Stimulated activated naive CD8-positive, alpha-beta T cell treated with anti-CD3 and anti-CD28 coated beads, Interleukin-15, amount 100 ng/mL, for 72 hours (primary cell): ENCODE measurements around the gene WIZ.
"Not testable (repeated sequence)": the region's sequence is repeated elsewhere in the genome, so short reads cannot be mapped to it uniquely, and the experiment has no call there.

Experiments used
- ATAC-seq: fragments of 150-1000 bp; cut with Tn5 transposase; 2 replicates; pipeline ENCODE4 v1.10.0; 2021; ENCODE audit warnings: mild to moderate bottlenecking, moderate library complexity
- DNase-seq, 2 donors: peaks; one replicate each; pipeline ENCODE4 v3.0.0; 2021 to 2022
- H3K27ac Mint-ChIP-seq, 2 donors: one replicate each; pipeline ENCODE4 v1.8.0; 2022; ENCODE audit warnings: mild to moderate bottlenecking in 2 of 2, mixed read lengths in 2 of 2, moderate library complexity in 2 of 2
- H3K27me3 Mint-ChIP-seq: one replicate; pipeline ENCODE4 v1.8.0; 2022; ENCODE audit warnings: mixed read lengths
- H3K4me1 Mint-ChIP-seq: one replicate; pipeline ENCODE4 v1.8.0; 2022; ENCODE audit warnings: mild to moderate bottlenecking, mixed read lengths
- H3K4me3 Mint-ChIP-seq, 2 donors: one replicate each; pipeline ENCODE4 v1.8.0; 2022; ENCODE audit warnings: mild to moderate bottlenecking in 2 of 2, mixed read lengths in 2 of 2, moderate library complexity in 1 of 2
- H3K9me3 Mint-ChIP-seq, 2 donors: one replicate each; pipeline ENCODE4 v1.8.0; 2022; ENCODE audit warnings: mixed read lengths in 2 of 2

WIZ gene, protein sequence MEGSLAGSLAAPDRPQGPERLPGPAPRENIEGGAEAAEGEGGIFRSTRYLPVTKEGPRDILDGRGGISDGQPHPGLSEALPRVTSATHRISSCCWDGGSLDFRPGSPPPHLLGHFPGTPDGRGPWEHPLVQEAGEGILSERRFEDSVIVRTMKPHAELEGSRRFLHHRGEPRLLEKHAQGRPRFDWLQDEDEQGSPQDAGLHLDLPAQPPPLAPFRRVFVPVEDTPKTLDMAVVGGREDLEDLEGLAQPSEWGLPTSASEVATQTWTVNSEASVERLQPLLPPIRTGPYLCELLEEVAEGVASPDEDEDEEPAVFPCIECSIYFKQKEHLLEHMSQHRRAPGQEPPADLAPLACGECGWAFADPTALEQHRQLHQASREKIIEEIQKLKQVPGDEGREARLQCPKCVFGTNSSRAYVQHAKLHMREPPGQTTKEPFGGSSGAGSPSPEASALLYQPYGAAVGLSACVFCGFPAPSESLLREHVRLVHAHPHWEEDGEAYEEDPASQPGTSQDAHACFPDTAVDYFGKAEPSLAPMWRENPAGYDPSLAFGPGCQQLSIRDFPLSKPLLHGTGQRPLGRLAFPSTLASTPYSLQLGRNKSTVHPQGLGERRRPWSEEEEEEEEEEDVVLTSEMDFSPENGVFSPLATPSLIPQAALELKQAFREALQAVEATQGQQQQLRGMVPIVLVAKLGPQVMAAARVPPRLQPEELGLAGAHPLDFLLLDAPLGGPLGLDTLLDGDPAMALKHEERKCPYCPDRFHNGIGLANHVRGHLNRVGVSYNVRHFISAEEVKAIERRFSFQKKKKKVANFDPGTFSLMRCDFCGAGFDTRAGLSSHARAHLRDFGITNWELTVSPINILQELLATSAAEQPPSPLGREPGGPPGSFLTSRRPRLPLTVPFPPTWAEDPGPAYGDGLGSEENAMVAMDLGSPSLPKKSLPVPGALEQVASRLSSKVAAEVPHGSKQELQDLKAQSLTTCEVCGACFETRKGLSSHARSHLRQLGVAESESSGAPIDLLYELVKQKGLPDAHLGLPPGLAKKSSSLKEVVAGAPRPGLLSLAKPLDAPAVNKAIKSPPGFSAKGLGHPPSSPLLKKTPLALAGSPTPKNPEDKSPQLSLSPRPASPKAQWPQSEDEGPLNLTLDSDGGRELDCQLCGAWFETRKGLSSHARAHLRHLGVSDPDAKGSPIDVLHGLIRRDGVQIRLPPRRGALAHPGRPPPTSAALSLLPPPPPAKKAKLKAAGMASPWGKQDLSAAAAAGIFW (N-terminal part only)

GRCh38 chr19:15449620-15450527 lies at the start of gene WIZ:
TSS of gene WIZ (minus strand) at chr19:15449956. CDS start at chr19:15448307, 1,649 bp downstream.
- peak; percentile 79 for ATAC-seq
- peak; percentile 81 to 87 for DNase-seq
- Mint-ChIP-seq H3K4me3 (peak within 1 kb of the TSS; percentile 81 to 83), H3K27me3 (no peaks in the 10 kb centered on the region), H3K4me1 (peaks cover 30% of the 10 kb centered on the region), H3K9me3 (peaks cover 6 to 8% of the 10 kb centered on the region in 2 donors), H3K27ac (peak within 1 kb of the TSS; percentile 49 to 66)

- no peaks in the 10 kb centered on the region for H3K9me3 Mint-ChIP-seq
- ATAC-seq (peak; percentile 37), DNase-seq (no peak)
- H3K27ac Mint-ChIP-seq, result peak overlapping the region in 1 of 2 donors; percentile 1
- peaks cover 13% of the 10 kb centered on the region for H3K4me1 Mint-ChIP-seq
- no peaks in the 10 kb centered on the region for H3K27me3 Mint-ChIP-seq
- H3K4me3 Mint-ChIP-seq, result no peak overlapping the region
Measured at GRCh38 chr19:15498910-15499309, 49.2 kb upstream of the WIZ start.

DNA sequence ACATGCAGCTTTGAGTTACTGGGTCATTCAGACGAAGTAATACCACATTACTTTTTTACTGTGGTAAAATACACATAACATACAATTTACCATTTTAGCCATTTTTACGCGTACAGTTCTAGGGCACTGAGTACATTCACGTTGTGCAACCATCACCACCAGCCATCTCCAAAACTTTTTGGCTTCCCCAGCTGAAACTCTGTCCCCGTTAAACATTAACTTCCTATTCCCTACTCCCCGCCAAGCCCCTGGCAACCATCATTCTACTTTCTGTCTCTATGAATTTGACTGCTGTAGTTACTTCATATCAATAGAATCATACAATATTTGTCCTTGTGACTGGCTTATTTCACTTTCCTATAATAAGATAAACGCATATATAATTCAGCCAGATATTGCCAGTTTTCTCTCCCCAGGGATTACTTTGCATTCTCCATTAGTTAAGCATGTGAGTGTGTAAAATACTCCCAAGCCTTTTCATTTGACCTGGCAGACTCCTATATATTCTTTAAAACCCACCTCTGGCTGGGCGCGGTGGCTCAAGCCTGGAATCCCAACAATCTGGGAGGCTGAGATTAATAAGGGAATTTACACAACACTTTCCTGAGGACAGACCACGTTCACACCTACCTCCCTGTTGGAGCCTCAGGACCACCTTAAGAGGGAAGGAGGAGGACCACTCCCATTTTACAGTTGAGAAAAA lies 48.6 kb upstream of the WIZ start:
- no peaks in the 10 kb centered on the region for H3K27me3 Mint-ChIP-seq
- no peaks in the 10 kb centered on the region for H3K9me3 Mint-ChIP-seq
- H3K27ac Mint-ChIP-seq, result no peak overlapping the region
- ATAC-seq (no peak), DNase-seq (no peak)
- H3K4me3 Mint-ChIP-seq, result no peak overlapping the region
- peaks cover 13% of the 10 kb centered on the region for H3K4me1 Mint-ChIP-seq

GRCh38 chr19:15495151-15495550 lies 45.4 kb upstream of the WIZ start:
- ATAC-seq (no peak), DNase-seq (no peak)
- Mint-ChIP-seq H3K27me3 (no peaks in the 10 kb centered on the region), H3K9me3 (no peaks in the 10 kb centered on the region), H3K4me3 (no peak overlapping the region), H3K4me1 (peaks cover 13% of the 10 kb centered on the region), H3K27ac (no peak overlapping the region)

- peaks cover 3 to 6% of the 10 kb centered on the region in 2 donors for H3K9me3 Mint-ChIP-seq
Measured at GRCh38 chr19:15488489-15489226, 38.9 kb upstream of the WIZ start.

DNA sequence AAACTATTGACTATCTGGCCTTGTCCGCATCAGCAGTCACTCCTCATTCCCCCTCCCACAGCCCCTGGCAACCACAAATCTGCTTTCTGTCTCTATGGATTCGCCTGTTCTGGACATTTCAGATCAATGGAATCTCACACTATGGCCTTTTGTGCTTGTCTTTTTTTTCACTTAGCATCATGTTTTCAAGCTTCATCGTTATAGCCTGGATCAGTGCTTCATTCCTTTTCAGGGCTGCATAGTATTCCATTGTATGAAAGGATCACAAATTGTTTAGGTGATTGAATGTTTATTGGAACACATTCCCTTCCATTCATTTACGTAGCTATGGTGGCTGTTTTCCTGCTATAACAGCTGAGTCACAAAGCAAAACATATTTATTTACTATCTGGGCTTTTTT lies 37.3 kb upstream of the WIZ start:
- no peaks in the 10 kb centered on the region for H3K27me3 Mint-ChIP-seq
- ATAC-seq, result no peak
- DNase-seq, result no peak
- no peak overlapping the region for H3K27ac Mint-ChIP-seq
- H3K4me3 Mint-ChIP-seq, result no peak overlapping the region
- peaks cover 24% of the 10 kb centered on the region for H3K4me1 Mint-ChIP-seq
- peaks cover 3 to 6% of the 10 kb centered on the region in 2 donors for H3K9me3 Mint-ChIP-seq

More at GRCh38 chr19:15488489-15489226, 38.9 kb upstream of the WIZ start:
- H3K27me3 Mint-ChIP-seq, result no peaks in the 10 kb centered on the region
- H3K27ac Mint-ChIP-seq, result no peak overlapping the region
- no peak overlapping the region for H3K4me3 Mint-ChIP-seq
- ATAC-seq, result no peak
- no peak for DNase-seq
- peaks cover 10% of the 10 kb centered on the region for H3K4me1 Mint-ChIP-seq

- H3K4me1 Mint-ChIP-seq, result peaks cover 24% of the 10 kb centered on the region
- H3K27ac Mint-ChIP-seq, H3K27me3 Mint-ChIP-seq, ATAC-seq, H3K4me3 Mint-ChIP-seq, DNase-seq, H3K9me3 Mint-ChIP-seq: not testable (repeated sequence)
Measured at GRCh38 chr19:15485768-15486167, 36.0 kb upstream of the WIZ start.

- DNase-seq, H3K27me3 Mint-ChIP-seq, ATAC-seq, H3K9me3 Mint-ChIP-seq, H3K4me3 Mint-ChIP-seq, H3K27ac Mint-ChIP-seq: not testable (repeated sequence)
- peaks cover 54% of the 10 kb centered on the region for H3K4me1 Mint-ChIP-seq
Measured at GRCh38 chr19:15480996-15481395, 31.2 kb upstream of the WIZ start.

DNA sequence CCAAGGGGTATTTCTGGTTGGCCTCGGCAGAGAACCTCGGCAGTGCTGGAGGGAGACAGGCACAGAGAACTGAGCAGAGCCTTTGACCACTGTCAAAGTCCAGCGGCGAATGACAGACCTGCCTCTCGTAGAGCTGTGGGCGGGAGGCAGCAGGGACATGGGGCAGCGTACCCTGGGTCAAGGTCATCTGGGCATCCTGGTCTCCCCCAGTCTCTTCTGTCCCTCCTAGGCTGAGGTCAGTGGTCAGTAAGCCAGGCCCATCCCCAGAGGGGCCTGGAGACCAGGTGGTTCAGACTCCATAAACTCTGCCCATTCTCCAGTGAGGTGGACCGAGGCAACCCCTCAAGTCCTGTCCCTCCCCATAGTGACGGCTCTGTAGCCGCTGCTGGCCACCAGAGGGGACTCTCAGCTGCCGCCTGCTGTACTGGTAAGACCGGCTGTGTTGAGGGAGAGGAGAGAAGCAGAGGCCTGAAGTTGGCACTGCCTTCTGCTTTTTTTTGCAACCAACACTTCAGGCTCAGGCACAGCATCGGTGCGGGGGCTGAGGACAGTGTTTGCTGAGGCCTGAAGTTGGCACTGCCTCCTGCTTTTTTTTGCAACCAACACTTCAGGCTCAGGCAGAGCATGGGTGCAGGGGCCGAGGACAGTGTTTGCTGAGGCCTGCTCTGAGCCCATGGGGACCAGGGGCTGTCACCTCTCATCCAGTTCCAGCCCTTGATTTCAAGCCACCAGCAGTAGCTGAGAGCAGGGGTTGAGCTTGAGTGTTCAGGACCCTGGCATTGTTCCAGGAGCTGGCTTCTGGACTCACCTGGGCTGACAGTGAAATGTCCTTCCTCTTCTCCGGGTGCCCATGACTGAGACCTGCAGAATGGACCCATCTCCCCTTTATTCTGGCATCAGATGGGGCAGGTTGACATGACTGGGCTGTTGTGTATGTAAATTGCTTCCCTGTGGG lies 29.9 kb upstream of the WIZ start, which contains the start of gene PGLYRP2:
Gene PGLYRP2 (minus strand): TSS at position 111 of the 955 bp plus-strand sequence. CDS start 130 bp downstream, outside the sequence.
- ATAC-seq (peak; percentile 70), DNase-seq (no peak)
- Mint-ChIP-seq H3K27me3 (no peaks in the 10 kb centered on the region), H3K9me3 (no peaks in the 10 kb centered on the region), H3K4me3 (no peak within 1 kb of the TSS), H3K4me1 (peaks cover 57% of the 10 kb centered on the region), H3K27ac (peak within 1 kb of the TSS; percentile 40 to 91)

DNA sequence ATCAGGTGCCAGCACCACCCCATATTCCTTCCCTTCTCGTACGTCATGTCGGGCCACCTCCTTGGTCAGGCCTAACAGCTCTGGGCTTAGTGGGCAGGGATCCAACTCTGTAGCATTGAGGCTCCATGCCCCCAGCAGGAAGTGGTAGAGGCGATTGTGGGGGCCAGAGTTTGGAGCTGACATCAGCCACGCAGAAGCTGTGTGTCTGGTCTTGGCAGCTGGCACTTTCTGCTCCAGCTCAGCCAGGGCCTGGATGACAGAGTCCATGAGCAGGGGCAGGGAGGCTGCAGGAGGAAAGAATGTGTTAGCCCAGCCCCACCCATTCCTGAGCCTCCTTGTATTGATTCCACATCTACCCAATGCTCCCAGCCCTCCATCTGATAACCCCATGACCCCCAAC lies 26.6 kb upstream of the WIZ start:
- H3K4me1 Mint-ChIP-seq, result peaks cover 39% of the 10 kb centered on the region
- peak overlapping the region; percentile 23 to 62 for H3K27ac Mint-ChIP-seq
- ATAC-seq (no peak), DNase-seq (no peak)
- no peaks in the 10 kb centered on the region for H3K9me3 Mint-ChIP-seq
- H3K27me3 Mint-ChIP-seq, result no peaks in the 10 kb centered on the region
- no peak overlapping the region for H3K4me3 Mint-ChIP-seq

DNA sequence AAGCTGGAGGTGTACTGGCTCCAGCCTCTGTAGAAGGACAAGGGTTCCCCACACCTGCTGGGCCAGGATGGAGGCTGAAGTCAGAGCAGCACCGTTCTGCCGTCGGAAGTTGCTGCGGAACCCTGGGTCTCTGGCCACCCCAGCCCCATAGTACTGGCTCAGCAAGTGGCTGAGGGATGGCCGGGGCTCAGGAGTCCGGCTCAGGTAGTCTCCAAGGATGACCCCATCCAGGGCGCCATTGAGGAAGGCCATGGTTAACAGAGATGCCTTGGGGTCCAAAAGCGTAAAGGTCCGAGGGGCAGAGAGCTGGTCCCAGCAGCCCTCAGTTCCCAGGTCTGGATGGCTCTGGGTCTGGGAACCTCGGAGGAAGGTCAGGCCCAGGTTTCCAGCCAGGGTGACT lies 25.9 kb upstream of the WIZ start:
- ATAC-seq (no peak), DNase-seq (no peak)
- Mint-ChIP-seq H3K9me3 (no peaks in the 10 kb centered on the region), H3K27ac (no peak overlapping the region), H3K4me1 (peaks cover 39% of the 10 kb centered on the region), H3K4me3 (no peak overlapping the region), H3K27me3 (no peaks in the 10 kb centered on the region)

DNA sequence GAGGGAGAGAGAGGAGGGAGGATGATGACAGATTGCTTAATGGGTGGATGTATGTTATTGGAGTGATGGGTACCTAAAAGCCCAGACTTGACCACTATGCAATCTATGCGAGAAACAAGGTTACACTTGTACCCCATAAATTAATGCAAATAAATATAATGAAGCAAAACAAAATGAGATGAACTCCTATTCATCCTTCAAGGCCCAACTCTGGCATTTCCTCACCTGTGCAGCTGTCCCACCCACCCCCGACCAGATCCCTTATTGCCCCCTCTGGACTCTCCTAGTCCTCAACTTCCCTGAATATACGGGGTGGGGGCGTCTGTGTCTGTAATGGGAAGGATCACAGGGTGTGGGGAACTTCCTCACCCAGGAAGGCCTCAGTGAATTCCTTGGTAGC lies 25.4 kb upstream of the WIZ start:
- ATAC-seq (no peak), DNase-seq (no peak)
- no peak overlapping the region for H3K27ac Mint-ChIP-seq
- H3K9me3 Mint-ChIP-seq, result no peaks in the 10 kb centered on the region
- H3K27me3 Mint-ChIP-seq, result no peaks in the 10 kb centered on the region
- H3K4me1 Mint-ChIP-seq, result peaks cover 39% of the 10 kb centered on the region
- H3K4me3 Mint-ChIP-seq, result no peak overlapping the region
